Upper lobe of right lung (tissue), 1 donor: ENCODE data around the gene EDEM3. TPM values are rescaled to one million over a fixed set of nuclear protein-coding genes. Genes with fewer than 3 reads are reported as not detected.
"Not testable (repeated sequence)": the region's sequence is repeated elsewhere in the genome, so short reads cannot be mapped to it uniquely, and the experiment has no call there.

Experiments used
- ATAC-seq: fragments of 200-7000 bp; cut with Tn5 transposase; one replicate; pipeline ENCODE4 v1.9.1; 2020; ENCODE audit warnings: mild to moderate bottlenecking, moderate library complexity
- DNase-seq: peaks from one replicate; pipeline ENCODE4 v3.0.0-alpha.2; 2020
- H3K27ac ChIP-seq: fragments of 200-600 bp; one replicate; pipeline ENCODE4 v1.8.0; 2022
- H3K27me3 ChIP-seq: fragments of 200-600 bp; one replicate; pipeline ENCODE4 v1.8.0; 2022; ENCODE audit warnings: mild to moderate bottlenecking
- H3K36me3 ChIP-seq: fragments of 200-600 bp; one replicate; pipeline ENCODE4 v1.8.0; 2022
- H3K4me1 ChIP-seq: fragments of 200-600 bp; one replicate; pipeline ENCODE4 v1.8.0; 2022
- H3K4me3 ChIP-seq: fragments of 200-600 bp; one replicate; pipeline ENCODE4 v1.8.0; 2022; ENCODE audit warnings: mild to moderate bottlenecking
- H3K9me3 ChIP-seq: fragments of 200-600 bp; one replicate; pipeline ENCODE4 v1.8.0; 2022
- intact Hi-C: fragments of 100-400 bp; cut with DNase I; formaldehyde crosslinking; loops from one replicate; pipeline ENCODE4 v1.11.0; 2022
- total RNA-seq: library from RNA; stranded (reverse); fragmentation: NEBNext Ultra II Directional; extraction: Animal tissue kit (Norgen Biotek cat#: 25700); gene quantifications from one replicate; pipeline ENCODE4 v1.2.1, GENCODE V29; 2021
- TF ChIP-seq, protein P1 (sequence below): fragments of 200-600 bp; IDR thresholded peaks from one replicate; pipeline ENCODE4 v1.8.0; 2022; ENCODE audit warnings: antibody characterized with exemption
- donor health status: DM: no; HTN: yes; CAD: no; lungs with severe emphysema.

The EDEM3 gene
- total RNA-seq, 1 donor from 2014 or later = 43.6 TPM

DNA sequence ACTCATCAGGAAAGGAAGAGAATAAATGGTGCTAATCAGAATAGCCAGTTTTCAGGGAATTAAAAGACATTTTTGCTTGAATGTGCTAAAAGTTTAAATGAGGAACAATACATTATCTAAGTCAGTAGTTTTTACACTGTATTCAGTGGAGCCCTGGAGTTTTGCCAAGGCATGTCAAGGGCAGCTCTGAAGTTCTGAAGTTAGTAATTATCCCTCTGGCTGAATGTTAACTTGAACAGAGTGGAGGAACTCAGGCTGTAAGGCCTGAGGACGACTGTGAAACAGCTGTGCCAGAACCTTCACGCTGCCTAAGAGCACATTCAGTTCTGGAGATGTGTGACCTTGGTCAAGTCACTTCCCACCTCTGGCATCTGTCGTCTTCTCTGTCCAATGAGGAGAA, 68.1 kb downstream of the EDEM3 start:
- TF ChIP-seq, protein P1, sequence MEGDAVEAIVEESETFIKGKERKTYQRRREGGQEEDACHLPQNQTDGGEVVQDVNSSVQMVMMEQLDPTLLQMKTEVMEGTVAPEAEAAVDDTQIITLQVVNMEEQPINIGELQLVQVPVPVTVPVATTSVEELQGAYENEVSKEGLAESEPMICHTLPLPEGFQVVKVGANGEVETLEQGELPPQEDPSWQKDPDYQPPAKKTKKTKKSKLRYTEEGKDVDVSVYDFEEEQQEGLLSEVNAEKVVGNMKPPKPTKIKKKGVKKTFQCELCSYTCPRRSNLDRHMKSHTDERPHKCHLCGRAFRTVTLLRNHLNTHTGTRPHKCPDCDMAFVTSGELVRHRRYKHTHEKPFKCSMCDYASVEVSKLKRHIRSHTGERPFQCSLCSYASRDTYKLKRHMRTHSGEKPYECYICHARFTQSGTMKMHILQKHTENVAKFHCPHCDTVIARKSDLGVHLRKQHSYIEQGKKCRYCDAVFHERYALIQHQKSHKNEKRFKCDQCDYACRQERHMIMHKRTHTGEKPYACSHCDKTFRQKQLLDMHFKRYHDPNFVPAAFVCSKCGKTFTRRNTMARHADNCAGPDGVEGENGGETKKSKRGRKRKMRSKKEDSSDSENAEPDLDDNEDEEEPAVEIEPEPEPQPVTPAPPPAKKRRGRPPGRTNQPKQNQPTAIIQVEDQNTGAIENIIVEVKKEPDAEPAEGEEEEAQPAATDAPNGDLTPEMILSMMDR = no peak
- Histone ChIP-seq H3K9me3 (no peaks in the 10 kb centered on the region), H3K27ac (no peak overlapping the region), H3K4me1 (no peaks in the 10 kb centered on the region), H3K36me3 (no peaks in the 10 kb centered on the region), H3K27me3 (no peaks in the 10 kb centered on the region), H3K4me3 (no peak overlapping the region)
- intact Hi-C loops = no loop called here
- ATAC-seq (peak; percentile 43), DNase-seq (no peak)

GRCh38 chr1:184685116-184685515, 69.5 kb downstream of the EDEM3 start:
- intact Hi-C loops = no loop called here
- no peak for ATAC-seq
- H3K4me3 ChIP-seq = no peak overlapping the region
- no peaks in the 10 kb centered on the region for H3K9me3 ChIP-seq
- TF ChIP-seq, protein P1 = no peak
- no peaks in the 10 kb centered on the region for H3K36me3 ChIP-seq
- H3K27ac ChIP-seq = no peak overlapping the region
- no peak for DNase-seq
- H3K27me3 ChIP-seq = no peaks in the 10 kb centered on the region
- no peaks in the 10 kb centered on the region for H3K4me1 ChIP-seq

GRCh38 chr1:184684285-184685074, 70.2 kb downstream of the EDEM3 start:
- Histone ChIP-seq H3K4me3 (no peak overlapping the region), H3K9me3 (no peaks in the 10 kb centered on the region), H3K27ac (no peak overlapping the region), H3K4me1 (no peaks in the 10 kb centered on the region), H3K36me3 (no peaks in the 10 kb centered on the region), H3K27me3 (no peaks in the 10 kb centered on the region)
- ATAC-seq (peak; percentile 45), DNase-seq (no peak)
- intact Hi-C loops = no loop called here
- TF ChIP-seq, protein P1 = no peak

GRCh38 chr1:184682956-184683355, 71.7 kb downstream of the EDEM3 start:
- Histone ChIP-seq H3K27ac (no peak overlapping the region), H3K4me1 (no peaks in the 10 kb centered on the region), H3K4me3 (no peak overlapping the region), H3K27me3 (no peaks in the 10 kb centered on the region), H3K36me3 (no peaks in the 10 kb centered on the region), H3K9me3 (no peaks in the 10 kb centered on the region)
- no peak for ATAC-seq
- intact Hi-C loops = no loop called here
- DNase-seq = no peak
- TF ChIP-seq, protein P1 = no peak

DNA sequence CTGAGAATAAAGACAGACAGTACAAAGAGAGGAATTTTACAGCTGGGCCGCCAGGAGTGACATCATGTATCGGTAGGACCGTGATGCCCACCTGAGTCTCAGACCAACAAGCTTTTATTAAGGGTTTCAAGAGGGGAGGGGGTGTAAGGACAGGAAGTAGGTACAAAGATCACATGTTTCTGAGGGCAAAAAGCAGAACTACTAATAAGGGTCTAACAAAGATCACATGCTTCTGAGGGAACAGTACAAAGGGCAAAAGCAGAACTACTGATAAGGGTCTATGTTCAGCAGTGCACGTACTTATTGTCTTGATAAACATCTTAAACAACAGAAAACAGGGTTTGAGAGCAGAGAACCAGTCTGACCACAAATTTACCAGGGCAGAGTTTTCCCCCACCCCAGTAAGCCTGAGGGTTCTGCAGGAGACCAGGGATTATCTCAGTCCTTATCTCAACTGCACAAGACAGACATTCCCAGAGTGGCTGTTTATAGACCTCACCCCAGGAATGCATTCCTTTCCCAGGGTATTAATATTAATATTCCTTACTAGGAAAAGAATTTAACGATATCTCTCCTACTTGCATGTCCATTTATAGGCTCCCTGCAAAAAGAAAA, 73.9 kb downstream of the EDEM3 start:
- H3K27me3 ChIP-seq, H3K9me3 ChIP-seq, intact Hi-C loops, ATAC-seq, H3K36me3 ChIP-seq, DNase-seq, H3K4me3 ChIP-seq, H3K27ac ChIP-seq, H3K4me1 ChIP-seq: not testable (repeated sequence)

- H3K4me3 ChIP-seq, DNase-seq, H3K9me3 ChIP-seq, H3K27me3 ChIP-seq, H3K4me1 ChIP-seq, H3K27ac ChIP-seq, ATAC-seq, H3K36me3 ChIP-seq, intact Hi-C loops: not testable (repeated sequence)
Measured at GRCh38 chr1:184679472-184679871, 75.2 kb downstream of the EDEM3 start.
